ENCODE data around the gene EOMES.

Gene EOMES

DNA sequence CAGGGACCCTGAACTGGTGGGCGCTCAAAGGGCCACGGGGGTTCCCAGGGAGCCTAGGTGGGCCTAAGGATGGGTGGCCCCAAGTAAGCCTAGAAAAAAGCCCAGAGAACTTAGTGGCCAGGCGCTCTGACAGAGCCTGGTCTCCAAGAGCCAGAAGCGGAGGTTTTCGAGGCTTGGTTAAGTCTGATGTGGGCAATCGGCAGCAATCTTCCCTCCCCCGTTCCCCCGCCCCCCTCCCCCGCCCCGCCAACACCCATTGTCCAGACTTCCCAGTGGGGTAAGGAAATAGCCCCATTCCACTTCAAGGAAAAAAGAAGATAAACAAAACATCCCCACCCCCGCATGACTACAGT is 6.7 kb downstream of the EOMES start:
- TF ChIP-seq, protein P1, sequence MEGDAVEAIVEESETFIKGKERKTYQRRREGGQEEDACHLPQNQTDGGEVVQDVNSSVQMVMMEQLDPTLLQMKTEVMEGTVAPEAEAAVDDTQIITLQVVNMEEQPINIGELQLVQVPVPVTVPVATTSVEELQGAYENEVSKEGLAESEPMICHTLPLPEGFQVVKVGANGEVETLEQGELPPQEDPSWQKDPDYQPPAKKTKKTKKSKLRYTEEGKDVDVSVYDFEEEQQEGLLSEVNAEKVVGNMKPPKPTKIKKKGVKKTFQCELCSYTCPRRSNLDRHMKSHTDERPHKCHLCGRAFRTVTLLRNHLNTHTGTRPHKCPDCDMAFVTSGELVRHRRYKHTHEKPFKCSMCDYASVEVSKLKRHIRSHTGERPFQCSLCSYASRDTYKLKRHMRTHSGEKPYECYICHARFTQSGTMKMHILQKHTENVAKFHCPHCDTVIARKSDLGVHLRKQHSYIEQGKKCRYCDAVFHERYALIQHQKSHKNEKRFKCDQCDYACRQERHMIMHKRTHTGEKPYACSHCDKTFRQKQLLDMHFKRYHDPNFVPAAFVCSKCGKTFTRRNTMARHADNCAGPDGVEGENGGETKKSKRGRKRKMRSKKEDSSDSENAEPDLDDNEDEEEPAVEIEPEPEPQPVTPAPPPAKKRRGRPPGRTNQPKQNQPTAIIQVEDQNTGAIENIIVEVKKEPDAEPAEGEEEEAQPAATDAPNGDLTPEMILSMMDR (conservative IDR thresholded peaks at IDR 0.05; ENCODE audit: low read depth, low read length), result no peak
- no peak overlapping the region for H3K9ac ChIP-seq

DNA sequence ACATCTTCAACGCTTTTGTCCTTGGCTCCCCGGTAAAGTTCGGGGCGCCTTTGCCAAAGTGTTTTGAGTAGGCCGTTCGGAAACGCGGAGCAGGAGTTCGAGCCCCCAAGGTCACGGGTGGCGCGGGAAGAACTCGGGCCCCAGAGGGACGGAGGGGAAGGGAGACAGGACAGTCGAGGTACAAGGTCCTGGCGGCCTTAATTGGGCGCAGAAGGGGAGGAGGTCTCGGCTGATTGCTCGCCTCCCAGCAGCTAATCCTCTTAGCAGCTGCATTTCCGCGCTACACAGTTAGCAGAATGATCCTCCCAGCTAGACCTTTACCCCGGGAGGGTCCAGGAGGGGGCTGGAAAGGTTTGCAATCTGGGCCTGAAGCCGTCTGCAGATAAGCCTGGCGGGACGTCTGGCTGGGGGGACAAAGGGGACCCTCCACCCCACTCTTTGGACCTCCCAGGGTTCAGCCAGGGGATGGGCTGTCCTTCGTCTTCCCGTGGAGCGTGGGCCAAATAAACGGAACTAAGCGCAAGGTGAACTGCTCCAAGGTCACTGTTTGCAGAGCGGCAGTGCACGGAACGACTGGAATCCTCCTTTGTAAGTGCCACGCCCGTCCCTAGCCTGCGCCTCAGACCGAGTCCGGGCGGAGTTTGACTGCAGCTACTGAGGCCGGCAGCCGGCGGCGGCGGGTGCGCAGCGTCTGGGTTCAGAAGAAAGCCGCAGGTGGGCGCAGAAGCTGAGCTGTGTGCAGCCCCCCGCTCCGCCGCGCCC is 7.2 kb downstream of the EOMES start:
- H3K4me1 ChIP-seq (ENCODE audit: low read depth, poor library complexity, severe bottlenecking), result no peaks in the 10 kb centered on the region
- H3K4me2 ChIP-seq, result no peak overlapping the region
- no peaks in the 10 kb centered on the region for H4K20me1 ChIP-seq (ENCODE audit: insufficient read depth)
- H3K9ac ChIP-seq, result no peak overlapping the region
- no peaks in the 10 kb centered on the region for H3K79me2 ChIP-seq (ENCODE audit: insufficient read depth, low read depth)
- H3K4me3 ChIP-seq (IDR thresholded peaks at IDR 0.05; ENCODE audit: insufficient read depth, low read depth, low read length), result no peak overlapping the region
- no peaks in the 10 kb centered on the region for H3K27me3 ChIP-seq (ENCODE audit: insufficient read depth, low read depth)
- no peaks in the 10 kb centered on the region for H3K36me3 ChIP-seq (ENCODE audit: insufficient read depth)
- no peak overlapping the region for H2AFZ ChIP-seq (ENCODE audit: low read depth)
- H3K27ac ChIP-seq, result no peak overlapping the region
- TF ChIP-seq, protein P1 (conservative IDR thresholded peaks at IDR 0.05; ENCODE audit: low read depth, low read length), result no peak

More for the DNA sequence above, 6.7 kb downstream of the EOMES start:
- Histone ChIP-seq H3K4me1 (ENCODE audit: low read depth, poor library complexity, severe bottlenecking) (no peaks in the 10 kb centered on the region), H3K4me3 (IDR thresholded peaks at IDR 0.05; ENCODE audit: insufficient read depth, low read depth, low read length) (no peak overlapping the region), H3K36me3 (ENCODE audit: insufficient read depth) (no peaks in the 10 kb centered on the region), H3K79me2 (ENCODE audit: insufficient read depth, low read depth) (no peaks in the 10 kb centered on the region), H3K27me3 (ENCODE audit: insufficient read depth, low read depth) (no peaks in the 10 kb centered on the region), H2AFZ (ENCODE audit: low read depth) (no peak overlapping the region), H3K4me2 (no peak overlapping the region), H3K27ac (no peak overlapping the region), H4K20me1 (ENCODE audit: insufficient read depth) (no peaks in the 10 kb centered on the region)

DNA sequence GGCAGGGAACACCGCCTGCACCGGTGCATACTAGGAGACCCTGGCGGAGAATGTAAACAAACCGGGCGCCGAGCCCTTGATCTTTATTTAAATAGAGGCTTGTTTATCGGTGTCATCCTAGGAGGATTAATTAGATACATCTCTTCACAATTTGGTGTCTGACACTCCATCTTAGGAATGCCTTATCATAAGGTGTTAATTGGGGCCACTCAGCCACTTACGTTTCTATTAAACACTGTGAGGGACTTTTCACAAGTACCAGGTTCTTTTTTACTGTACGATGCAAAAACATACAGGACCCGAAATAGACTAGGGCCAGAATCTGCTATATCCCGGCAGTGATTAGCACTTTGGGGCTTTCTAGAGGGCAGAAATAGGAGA is 8.0 kb downstream of the EOMES start:
- Histone ChIP-seq H3K4me1 (ENCODE audit: low read depth, poor library complexity, severe bottlenecking) (no peaks in the 10 kb centered on the region), H2AFZ (ENCODE audit: low read depth) (no peak overlapping the region), H3K27ac (no peak overlapping the region), H3K36me3 (ENCODE audit: insufficient read depth) (no peaks in the 10 kb centered on the region), H3K27me3 (ENCODE audit: insufficient read depth, low read depth) (no peaks in the 10 kb centered on the region), H3K4me2 (no peak overlapping the region), H3K4me3 (IDR thresholded peaks at IDR 0.05; ENCODE audit: insufficient read depth, low read depth, low read length) (no peak overlapping the region), H3K79me2 (ENCODE audit: insufficient read depth, low read depth) (no peaks in the 10 kb centered on the region), H3K9ac (no peak overlapping the region), H4K20me1 (ENCODE audit: insufficient read depth) (no peaks in the 10 kb centered on the region)
- TF ChIP-seq, protein P1 (conservative IDR thresholded peaks at IDR 0.05; ENCODE audit: low read depth, low read length), result no peak

DNA sequence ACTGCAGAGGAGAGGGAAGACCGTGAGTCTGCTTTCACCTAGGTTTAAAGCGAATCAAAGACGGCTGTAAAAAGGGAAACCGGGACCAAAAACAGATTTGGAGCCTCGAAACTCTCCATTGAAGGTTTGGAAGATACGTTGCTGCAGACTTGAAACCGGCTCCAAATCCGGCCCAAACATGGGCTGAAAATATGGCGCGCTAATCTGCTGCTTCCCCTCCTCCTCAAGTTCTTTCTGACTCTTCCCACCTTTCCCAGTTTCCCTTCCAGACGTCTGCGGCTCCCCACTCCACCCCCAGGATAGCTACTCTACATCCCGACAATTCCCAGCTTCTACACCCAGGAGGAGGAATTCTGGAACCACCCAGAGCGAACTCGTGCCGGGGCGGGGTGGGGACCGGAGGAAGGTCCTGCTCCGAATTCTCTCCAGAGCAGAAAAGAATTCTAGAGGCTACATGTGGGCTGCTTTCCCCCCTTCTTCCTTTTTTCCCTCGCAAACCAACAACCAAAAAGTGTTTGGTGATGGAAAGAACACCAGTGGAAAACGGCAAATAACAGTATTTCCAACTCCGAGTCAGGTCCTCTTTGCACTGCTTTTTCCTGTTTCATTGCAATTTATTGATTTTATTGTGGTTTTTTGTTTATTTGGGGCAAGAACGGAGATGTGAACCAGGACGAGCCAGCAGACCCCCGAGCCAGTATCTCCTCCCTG is 8.5 kb downstream of the EOMES start:
- no peak overlapping the region for H3K9ac ChIP-seq
- no peaks in the 10 kb centered on the region for H3K36me3 ChIP-seq (ENCODE audit: insufficient read depth)
- no peaks in the 10 kb centered on the region for H3K4me1 ChIP-seq (ENCODE audit: low read depth, poor library complexity, severe bottlenecking)
- H3K27ac ChIP-seq, result no peak overlapping the region
- no peaks in the 10 kb centered on the region for H3K79me2 ChIP-seq (ENCODE audit: insufficient read depth, low read depth)
- H2AFZ ChIP-seq (ENCODE audit: low read depth), result no peak overlapping the region
- H3K4me3 ChIP-seq (IDR thresholded peaks at IDR 0.05; ENCODE audit: insufficient read depth, low read depth, low read length), result no peak overlapping the region
- no peaks in the 10 kb centered on the region for H3K27me3 ChIP-seq (ENCODE audit: insufficient read depth, low read depth)
- TF ChIP-seq, protein P1 (conservative IDR thresholded peaks at IDR 0.05; ENCODE audit: low read depth, low read length), result no peak
- H4K20me1 ChIP-seq (ENCODE audit: insufficient read depth), result no peaks in the 10 kb centered on the region
- no peak overlapping the region for H3K4me2 ChIP-seq

Data from KMS-11 (cell line).